ENCODE data around the gene JAG2.

JAG2 gene

DNA sequence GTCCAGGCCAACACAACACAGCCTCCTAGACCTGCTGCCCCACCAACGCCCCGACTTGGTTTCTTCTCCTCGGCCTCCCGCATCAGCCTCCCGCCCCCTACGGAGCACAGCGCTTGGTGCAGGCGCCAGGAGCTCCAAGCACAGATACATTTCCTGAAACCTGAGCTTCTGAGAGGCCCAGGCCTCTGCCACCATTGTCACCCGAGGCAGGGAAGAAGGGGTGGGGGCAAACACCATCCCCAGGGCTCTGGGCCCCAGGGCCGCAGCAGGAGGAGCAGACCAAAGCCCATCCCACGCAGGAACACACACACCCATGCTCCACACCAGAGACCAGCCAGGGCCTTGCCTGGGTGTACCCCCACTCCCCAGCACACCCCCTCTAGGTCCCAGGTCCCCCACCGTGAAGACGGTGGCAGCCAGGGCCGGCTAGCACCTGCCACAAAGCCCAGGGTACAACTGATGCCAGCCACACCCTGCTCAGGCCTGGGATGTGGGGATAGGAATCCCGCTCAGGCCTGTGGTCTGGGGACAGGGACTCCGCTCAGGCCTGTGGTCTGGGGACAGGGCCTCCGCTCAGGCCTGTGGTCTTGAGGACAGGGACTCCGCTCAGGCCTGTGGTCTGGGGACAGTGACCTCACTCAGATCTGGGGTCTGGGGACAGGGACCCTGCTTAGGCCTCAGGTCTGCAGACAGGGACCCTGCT, 5.4 kb downstream of the JAG2 start:
- no peak for DNase-seq

DNA sequence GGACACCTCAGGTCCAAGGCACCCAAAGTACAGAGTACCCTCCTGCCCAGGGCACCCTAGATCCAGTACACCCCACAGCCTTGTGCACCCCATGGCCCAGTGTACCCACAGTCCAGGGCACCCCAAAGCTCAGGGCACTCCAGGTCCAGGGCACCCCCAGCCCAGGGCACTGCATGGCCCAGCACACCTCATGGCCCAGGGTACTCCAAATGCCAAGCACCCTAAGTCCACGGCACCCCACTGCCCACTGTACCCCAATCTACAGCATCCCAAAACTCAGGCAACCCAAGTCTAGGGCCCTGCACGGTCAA, 6.0 kb downstream of the JAG2 start:
- DNase-seq = no peak

- DNase-seq = no peak
These were observed 6.5 kb downstream of the JAG2 start for GRCh38 chr14:105161964-105162668.

DNA sequence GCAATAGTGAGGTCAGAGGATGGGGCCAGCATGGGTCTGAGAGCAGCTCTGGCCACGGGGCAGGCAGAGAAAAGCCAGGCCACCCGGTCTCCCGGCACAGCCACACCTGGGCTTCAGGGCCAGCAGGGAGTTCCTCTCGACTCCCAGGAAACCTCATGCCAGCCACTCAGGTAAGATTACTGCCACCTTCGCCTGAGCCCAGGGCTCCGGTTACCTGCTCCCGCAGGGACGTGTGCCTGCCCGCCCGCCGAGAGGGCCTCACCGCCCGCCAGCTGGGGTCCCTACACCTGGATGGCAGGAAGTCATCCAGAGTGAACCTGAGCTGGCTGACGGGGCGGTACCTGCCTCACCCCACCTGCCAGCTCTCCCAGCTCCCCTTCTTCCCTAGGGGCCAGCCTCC, 7.3 kb downstream of the JAG2 start:
- no peak for DNase-seq

DNA sequence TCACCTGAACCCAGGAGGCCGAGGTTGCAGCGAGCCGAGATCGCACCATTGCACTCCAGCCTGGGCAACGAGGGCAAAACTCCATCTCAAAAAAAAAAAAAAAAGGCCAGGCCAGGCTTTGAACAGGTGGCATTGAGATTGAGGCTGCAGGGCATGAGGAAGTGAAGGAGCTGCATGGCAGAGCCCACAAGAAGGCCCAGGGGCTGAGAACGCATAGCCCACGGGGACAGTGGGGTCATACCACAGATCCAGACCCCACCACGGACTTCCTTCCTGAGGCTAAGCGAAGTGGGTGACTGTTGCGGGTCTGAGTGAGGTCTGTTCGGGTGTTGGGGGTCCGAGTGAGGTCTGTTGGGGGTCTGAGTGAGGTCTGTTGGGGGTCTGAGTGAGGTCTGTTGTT, 7.8 kb downstream of the JAG2 start:
- DNase-seq = no peak

DNA sequence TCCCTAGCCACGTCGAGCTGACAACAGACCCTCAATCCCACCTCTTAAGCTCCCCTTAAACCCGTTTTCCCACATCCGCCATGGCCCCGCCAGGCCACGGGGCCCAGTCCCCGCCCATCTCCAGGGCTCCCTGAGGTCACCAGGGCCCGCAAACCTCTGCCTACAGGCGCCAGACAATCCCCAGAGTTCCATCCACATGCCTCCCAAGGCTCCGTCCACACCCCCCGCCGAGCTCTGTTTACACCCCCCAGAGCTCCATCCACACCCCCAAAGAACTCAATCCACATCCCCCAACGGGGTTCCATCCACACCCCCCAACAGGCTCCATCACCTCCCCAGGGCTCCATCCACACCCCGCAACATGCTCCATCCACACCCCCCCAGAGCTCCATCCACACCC, 9.2 kb downstream of the JAG2 start:
- DNase-seq = no peak

DNA sequence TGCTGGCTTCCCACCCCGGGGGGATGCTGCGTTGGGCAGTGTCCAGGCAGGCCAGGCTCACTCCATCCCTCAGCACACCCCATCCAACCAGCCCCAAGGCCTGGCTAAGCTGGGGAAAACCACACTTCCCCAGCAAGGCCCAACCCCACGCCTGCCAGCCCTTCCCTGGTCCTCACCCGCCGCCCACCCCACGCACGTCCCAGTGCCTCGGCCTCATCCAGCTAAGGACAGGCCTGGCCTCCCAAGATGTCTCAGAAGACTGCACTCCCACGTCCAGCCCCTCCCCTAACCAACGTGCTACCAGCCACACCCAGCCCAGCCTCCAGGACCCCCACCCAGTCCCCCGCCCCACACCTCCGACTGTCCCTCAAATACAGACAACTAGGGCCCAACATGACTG, 9.8 kb downstream of the JAG2 start:
- no peak for DNase-seq

GRCh38 chr14:105157872-105158271, 10.7 kb downstream of the JAG2 start:
- no peak for DNase-seq

DNA sequence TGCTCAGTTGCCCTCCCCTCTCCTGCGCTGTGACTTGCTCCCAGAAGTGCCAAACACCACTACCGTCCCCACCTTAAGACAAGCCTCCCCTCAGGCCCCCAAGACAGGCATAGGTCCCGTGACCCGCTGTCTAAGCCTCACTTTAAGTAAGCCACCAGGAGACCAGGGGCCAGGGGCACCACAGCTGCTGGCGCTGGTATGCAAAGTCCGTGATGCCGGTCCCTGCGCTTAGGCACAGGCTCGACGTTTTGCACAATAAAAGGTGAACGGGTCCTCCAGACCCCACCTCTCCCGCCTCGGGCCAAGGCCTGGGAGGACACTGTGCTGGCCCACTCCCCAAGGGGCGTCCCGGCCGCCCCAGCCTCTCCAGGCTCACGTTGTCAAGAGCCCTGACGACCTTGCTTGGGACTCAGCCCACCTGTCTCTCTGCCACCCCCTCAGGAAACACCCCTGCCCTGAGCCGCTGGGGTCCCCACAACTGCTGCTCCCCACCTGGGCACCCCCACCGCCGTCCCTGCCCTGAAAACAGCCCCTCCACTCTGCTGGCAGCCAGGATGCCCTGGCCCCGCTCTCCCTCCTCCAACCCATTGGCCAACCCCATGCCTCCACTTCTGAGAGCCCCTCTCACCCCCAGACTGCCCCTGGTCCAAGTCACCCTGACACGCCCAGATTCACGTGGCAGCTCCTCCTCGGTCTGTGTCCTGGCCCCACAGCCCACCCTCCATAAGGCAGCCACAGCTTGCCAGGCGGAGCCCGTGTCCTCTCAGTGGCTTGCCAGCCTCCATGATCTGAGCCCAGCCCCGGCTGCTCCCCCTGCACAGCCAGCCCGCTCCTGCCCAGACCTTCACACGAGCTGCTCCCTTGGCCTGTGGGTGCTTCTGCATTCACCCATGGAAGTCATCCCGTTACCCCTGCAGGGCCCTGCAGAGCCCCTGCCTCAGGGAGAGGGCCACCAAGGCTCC, 11.9 kb downstream of the JAG2 start:
- DNase-seq = no peak

DNA sequence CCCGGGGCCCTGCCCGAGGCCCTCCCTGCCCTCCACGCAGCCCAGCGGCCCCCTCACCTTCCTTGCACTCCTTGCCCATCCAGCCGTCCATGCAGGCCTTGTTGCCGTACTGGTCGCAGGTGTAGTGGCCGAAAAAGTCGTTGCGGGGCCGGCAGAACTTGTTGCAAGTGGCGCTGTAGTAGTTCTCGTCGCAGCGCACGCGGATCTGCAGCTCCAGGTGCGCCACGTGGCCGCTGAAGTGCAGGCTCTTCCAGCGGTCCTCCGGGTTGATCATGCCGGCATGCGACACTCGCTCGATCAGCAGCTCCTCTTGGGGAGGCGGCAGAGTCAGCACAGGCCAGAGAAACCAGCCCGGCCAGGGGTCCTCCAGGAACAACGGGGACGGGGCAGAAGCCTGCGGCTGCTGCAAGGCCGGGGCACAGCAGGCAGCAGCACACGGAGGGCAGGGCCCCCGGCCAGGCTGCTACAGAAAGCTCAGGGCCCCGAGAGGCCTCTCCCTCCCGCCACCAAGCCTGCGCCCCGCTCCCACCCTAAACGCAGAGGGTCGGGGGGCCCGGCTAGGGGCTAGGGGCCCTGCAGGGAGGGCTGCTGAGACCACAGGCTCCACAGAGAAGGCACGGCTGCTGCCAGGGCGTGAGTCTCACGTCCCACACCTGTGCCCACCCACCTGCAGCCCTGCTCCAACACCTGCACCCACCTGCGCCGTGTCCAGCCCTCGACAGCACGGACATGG, 12.7 kb downstream of the JAG2 start:
- DNase-seq = no peak

DNA sequence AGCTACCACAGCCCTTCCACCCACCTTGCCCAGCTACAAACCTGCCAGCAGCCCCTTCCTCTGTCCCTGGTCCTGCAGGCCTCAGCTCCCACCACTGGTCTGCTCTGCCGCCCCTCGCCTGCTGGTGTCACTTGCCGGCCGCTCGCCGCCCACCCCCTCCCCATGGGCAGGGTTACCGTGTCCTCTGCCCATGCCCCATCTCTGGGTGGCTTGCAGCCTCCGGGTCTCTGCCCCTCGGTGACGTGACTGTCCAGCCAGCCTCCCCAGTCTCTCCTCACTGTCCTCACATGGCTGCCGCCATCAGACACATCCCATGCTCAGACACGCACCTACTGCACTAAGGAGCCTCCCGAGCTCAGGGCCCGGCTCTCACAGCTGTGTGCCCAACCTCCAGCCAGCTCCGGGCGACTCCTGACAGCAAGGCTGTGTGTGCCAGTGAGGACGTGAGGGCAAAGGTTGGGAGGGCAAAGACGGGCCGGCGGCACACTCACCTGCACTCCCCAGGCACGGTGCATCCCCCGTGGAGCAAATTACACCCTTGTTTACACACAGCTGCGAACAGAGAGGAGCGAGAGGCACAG, 13.4 kb downstream of the JAG2 start:
- DNase-seq = no peak

DNA sequence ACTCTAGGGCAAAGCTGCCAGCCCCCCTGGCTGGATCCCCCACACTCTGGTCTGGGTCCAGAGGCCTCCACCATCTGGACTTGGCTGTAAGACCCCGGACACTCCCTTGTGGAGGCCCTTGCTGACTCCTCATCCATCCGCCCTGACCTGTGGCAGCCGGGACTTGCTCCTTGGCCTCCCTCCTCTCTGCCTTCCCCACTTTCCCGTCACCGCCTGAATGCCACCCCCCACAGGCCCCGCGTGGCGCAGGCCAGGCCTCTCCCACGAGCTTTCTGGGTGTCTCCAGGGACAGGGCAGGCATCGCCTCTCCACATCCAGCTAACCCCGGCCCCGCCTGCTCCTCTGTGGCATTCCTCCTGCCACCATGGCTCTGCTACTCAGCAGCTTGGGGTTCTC, 14.1 kb downstream of the JAG2 start:
- no peak for DNase-seq

- DNase-seq = no peak
These were observed 14.7 kb downstream of the JAG2 start for GRCh38 chr14:105153739-105154475.

DNA sequence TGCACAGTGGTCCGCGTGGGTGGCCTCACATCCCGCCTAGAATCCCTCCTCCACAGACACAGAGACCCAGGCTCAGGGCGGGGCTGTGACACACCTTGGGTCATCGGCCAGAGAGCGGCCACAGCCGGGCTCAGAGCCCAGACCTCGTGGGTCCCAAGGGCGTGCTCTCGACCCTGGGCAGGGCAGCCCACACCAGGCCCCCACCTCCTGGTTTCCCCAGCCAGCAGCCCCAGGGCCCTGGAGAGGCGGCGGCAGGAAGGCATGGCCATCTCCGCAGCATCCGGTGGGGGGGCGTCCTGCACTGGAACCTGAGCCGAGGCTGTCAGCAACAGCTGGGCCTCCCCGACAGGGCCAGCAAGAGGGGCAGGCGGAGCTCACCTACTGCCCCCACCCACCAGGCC, 15.2 kb downstream of the JAG2 start:
- no peak for DNase-seq

DNA sequence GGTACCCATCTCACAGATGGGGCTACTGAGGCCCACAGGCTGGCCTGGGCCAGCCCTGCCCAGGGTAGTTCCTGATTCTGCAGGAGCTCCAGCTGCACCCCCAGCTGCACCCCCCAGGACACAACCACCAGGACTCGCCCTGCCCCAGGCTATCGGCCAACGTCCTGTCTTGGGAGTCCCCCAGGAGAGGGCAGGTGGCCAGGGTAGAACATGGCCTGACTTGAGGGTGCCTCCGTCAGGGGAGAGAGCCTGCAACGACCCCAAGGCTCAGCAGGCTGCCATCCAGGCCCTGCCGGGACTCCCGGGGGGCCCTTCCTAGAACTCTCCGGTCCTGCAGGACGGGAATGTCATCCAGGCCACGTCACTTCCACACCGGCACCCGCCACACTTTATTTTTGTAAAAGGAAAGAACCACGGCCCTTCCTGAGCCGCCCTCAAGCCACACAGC, 15.8 kb downstream of the JAG2 start:
- no peak for DNase-seq

GRCh38 chr14:105151838-105152793, 16.5 kb downstream of the JAG2 start:
- DNase-seq = no peak

DNA sequence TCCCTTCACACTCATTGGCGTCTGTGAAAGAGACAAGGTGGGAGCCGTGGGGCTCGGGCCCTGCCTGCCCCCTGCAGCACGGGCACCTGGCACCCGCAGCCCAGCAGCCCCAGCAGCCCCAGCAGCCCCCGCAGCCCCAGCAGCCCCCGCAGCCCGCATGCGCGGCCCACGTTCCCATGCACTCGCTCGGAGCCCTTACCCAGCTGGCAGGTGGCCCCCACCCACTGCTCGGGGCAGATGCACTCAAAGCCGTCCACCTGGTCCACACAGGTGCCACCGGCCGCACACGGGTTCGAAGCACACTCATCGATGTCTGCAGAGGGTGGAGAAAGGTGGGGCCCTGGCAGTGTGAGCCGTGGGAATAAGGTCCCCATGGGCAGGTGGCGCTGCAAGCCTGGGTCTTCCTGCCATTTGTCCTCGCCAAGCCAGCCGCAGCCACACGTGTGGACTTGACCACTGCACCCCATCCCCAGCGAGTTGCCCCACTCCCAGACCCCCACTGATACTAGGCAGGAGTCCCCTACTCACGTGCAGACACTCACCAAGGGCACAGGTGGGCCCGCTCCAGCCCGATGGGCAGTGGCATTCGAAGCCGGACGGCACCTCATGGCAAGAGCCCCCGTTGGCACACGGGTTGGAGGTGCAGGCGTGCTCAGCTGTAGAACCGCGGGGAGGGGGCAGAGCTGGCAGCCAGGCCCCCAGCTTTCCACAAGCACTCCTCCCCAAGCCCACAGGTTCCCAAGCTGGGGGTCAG, 17.3 kb downstream of the JAG2 start:
- no peak for DNase-seq

DNA sequence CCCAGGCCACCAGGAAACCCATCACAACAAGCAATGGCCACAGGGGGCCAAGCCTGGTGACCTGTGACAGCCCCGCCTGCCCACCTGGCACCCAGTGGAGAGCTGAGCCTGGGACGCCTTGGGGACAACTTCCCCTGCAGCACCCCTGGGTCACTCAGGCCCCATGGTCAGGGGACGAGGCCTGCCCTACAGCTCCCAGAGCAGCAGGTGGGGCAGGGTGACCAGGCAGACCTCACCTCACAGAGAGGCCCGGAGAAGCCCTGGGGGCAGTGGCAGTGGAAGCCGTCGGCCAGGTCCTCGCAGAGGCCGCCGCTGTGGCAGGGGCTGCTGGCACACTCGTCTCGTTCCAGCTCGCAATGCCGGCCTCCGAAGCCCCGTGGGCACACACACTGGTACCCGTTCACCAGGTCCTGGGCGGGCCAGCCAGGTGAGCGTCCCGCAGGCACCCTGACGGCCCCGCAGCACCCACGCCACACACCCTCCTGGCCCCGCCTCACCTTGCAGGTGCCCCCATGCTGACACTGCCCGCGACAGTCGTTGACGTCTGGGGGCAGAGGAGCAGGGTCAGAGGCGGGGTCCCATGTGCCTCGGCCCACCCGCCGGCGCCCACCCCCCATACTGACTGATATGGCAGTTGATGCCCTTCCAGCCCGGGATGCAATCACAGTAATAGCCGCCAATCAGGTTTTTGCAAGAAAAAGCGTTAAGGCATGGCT, 18.1 kb downstream of the JAG2 start:
- DNase-seq = no peak

- no peak for DNase-seq
These were observed 18.6 kb downstream of the JAG2 start for GRCh38 chr14:105150026-105150367.

Data from activated CD8-positive, alpha-beta memory T cell treated with anti-CD3 and anti-CD28 coated beads for 24 hours (primary cell).